OCI-LY7 (cell line): ENCODE data around the gene NAA38. TPM values are rescaled to one million over a fixed set of nuclear protein-coding genes. Genes with fewer than 3 reads are reported as not detected.

Source experiments
- BruUV-seq: library from RNA; stranded (reverse); fragments of 400-500 nt; replicated peaks from 2 replicates; lab custom pipeline; 2021; lab: Mats Ljungman, UMichigan
- CTCF ChIA-PET: fragments of 300-600 bp; sonication (Branson Sonifier 250); formaldehyde crosslinking; loops from one replicate; lab custom pipeline; 2022; ENCODE audit warnings: antibody characterized with exemption; ENCODE audit not compliant: unreplicated experiment; lab: Charles Lee
- POLR2A ChIA-PET: fragments of 300-600 bp; sonication (Branson Sonifier 250); formaldehyde crosslinking; loops from one replicate; lab custom pipeline; 2022; ENCODE audit warnings: antibody characterized with exemption; lab: Charles Lee
- DNase-seq: peaks from one replicate; pipeline ENCODE4 v3.0.0-alpha.2; 2015; ENCODE audit warnings: low spot score
- H2AFZ ChIP-seq: fragments of 200-600 bp; sonication (generic), shearing (Covaris generic); 2 replicates; pipeline ENCODE4 v1.6.1; 2014; ENCODE audit warnings: mild to moderate bottlenecking, antibody characterized with exemption, low read length, moderate library complexity
- H3K27ac ChIP-seq: fragments of 200-600 bp; sonication (generic); 2 replicates; pipeline ENCODE4 v1.5.1; 2014; ENCODE audit warnings: mixed run types, low read depth, mild to moderate bottlenecking, moderate library complexity, low read length, inconsistent platforms; ENCODE audit not compliant: poor library complexity, severe bottlenecking
- H3K36me3 ChIP-seq: fragments of 200-600 bp; sonication (generic); 2 replicates; pipeline ENCODE4 v1.6.1; 2014; ENCODE audit warnings: mild to moderate bottlenecking, antibody characterized with exemption, low read length, moderate library complexity, mixed read lengths; ENCODE audit not compliant: insufficient read depth
- H3K4me1 ChIP-seq: fragments of 200-600 bp; sonication (generic); 2 replicates; pipeline ENCODE4 v1.5.1; 2014; ENCODE audit warnings: mild to moderate bottlenecking, low read length; ENCODE audit not compliant: insufficient read depth, poor library complexity, severe bottlenecking
- H3K4me2 ChIP-seq: fragments of 200-600 bp; sonication (generic); 2 replicates; pipeline ENCODE4 v1.6.1; 2014; ENCODE audit warnings: mild to moderate bottlenecking, low read length
- H3K4me3 ChIP-seq: fragments of 200-600 bp; sonication (generic); 2 replicates; pipeline ENCODE4 v1.5.1; 2014; ENCODE audit warnings: mild to moderate bottlenecking, low read depth, low read length; ENCODE audit not compliant: poor library complexity, severe bottlenecking
- H3K79me2 ChIP-seq: fragments of 200-600 bp; sonication (generic); 2 replicates; pipeline ENCODE4 v1.6.1; 2016; ENCODE audit warnings: low read depth, mild to moderate bottlenecking, low read length, moderate library complexity, mixed read lengths; ENCODE audit not compliant: insufficient read depth
- H3K9me2 ChIP-seq: fragments of 200-600 bp; sonication (generic); 2 replicates; pipeline ENCODE4 v1.6.1; 2016; ENCODE audit warnings: mild to moderate bottlenecking, low read length, mixed read lengths; ENCODE audit not compliant: insufficient read depth
- H3K9me3 ChIP-seq: fragments of 200-600 bp; sonication (generic); 2 replicates; pipeline ENCODE4 v1.6.1; 2014; ENCODE audit warnings: mild to moderate bottlenecking, mixed run types, low read length, mixed read lengths
- H4K20me1 ChIP-seq: fragments of 200-600 bp; sonication (generic); 2 replicates; pipeline ENCODE4 v1.6.1; 2014; ENCODE audit warnings: mild to moderate bottlenecking, antibody characterized with exemption, low read length, moderate library complexity, mixed read lengths; ENCODE audit not compliant: insufficient read depth
- CTCF ChIP-seq: fragments of 200-600 bp; sonication (generic); conservative IDR thresholded peaks from 2 replicates; pipeline ENCODE4 v1.5.1; 2014; ENCODE audit warnings: mild to moderate bottlenecking, antibody characterized with exemption, low read length, moderate library complexity, mixed read lengths
- EZH2phosphoT487 ChIP-seq: fragments of 200-600 bp; sonication (generic); IDR thresholded peaks from 2 replicates; pipeline ENCODE4 v1.6.1; 2018; ENCODE audit warnings: low read depth, borderline replicate concordance, mild to moderate bottlenecking, mixed run types, antibody characterized with exemption, low read length, moderate library complexity, mixed read lengths
- intact Hi-C: fragments of 100-400 bp; cut with micrococcal nuclease; formaldehyde crosslinking; loops from one replicate; pipeline ENCODE4 v1.10.0; 2022; ENCODE audit not compliant: unreplicated experiment
- total RNA-seq, 2 experiments: library from RNA; depleted of rRNA in 1 of 2; stranded (reverse); fragments of >200 nt in 1 of 2; shearing (Covaris generic) in 1 of 2; gene quantifications; 2 replicates each; pipeline ENCODE4 v1.2.3, GENCODE V29; 2014 to 2022

The NAA38 gene
- total RNA-seq, 2 experiments from 2014 or later: 149 to 168 TPM

- intact Hi-C loops: loop anchor here (10.0 kb wide), 1 partner anchor 322 kb away; the partner anchor contains the start of gene PER1
- ChIA-PET CTCF (interaction anchor here (0.6 to 0.8 kb wide), 3 partner anchors 10 to 241 kb away, joined by 3 to 7 read pairs (median 6); no protein-coding TSS in a partner anchor), POLR2A (interaction anchor here (0.8 to 1.1 kb wide), 2 partner anchors 24 to 53 kb away, joined by 3 read pairs; partner anchors contain the start of gene NAA38)
- H4K20me1 ChIP-seq: no peaks in the 10 kb centered on the region
- peak overlapping the region; percentile 93 for H3K4me2 ChIP-seq
- no peak for DNase-seq
- H2AFZ ChIP-seq: peak overlapping the region; percentile 42; the same call in 1 of the 2 replicates
- H3K79me2 ChIP-seq: peaks cover 10% of the 10 kb centered on the region; the same call in 1 of the 2 replicates
- no peak for TF ChIP-seq CTCF
- TF ChIP-seq EZH2phosphoT487: no peak
- no peaks in the 10 kb centered on the region for H3K9me3 ChIP-seq
- peaks cover 22% of the 10 kb centered on the region for H3K4me1 ChIP-seq
- no peaks in the 10 kb centered on the region for H3K36me3 ChIP-seq
- no peaks in the 10 kb centered on the region for H3K9me2 ChIP-seq
- peak overlapping the region; percentile 78 for H3K4me3 ChIP-seq
- no TSS peak for BruUV-seq
- H3K27ac ChIP-seq: no peak overlapping the region
Observed at GRCh38 chr17:7833011-7833794, 24.2 kb downstream of the NAA38 start.

GRCh38 chr17:7832431-7832830, 24.9 kb downstream of the NAA38 start:
- no peak for DNase-seq
- H3K4me2 ChIP-seq: no peak overlapping the region
- no peak overlapping the region for H3K4me3 ChIP-seq
- ChIA-PET CTCF (interaction anchor here (0.6 kb wide), 1 partner anchor 242 kb away, joined by 7 read pairs; no protein-coding TSS in a partner anchor), POLR2A (interaction anchor here (1.1 kb wide), 1 partner anchor 53 kb away, joined by 3 read pairs; no protein-coding TSS in a partner anchor)
- H3K79me2 ChIP-seq: peaks cover 5% of the 10 kb centered on the region; the same call in 1 of the 2 replicates
- no peaks in the 10 kb centered on the region for H3K36me3 ChIP-seq
- intact Hi-C loops: loop anchor here (10.0 kb wide), 1 partner anchor 322 kb away; the partner anchor contains the start of gene PER1
- H3K9me2 ChIP-seq: no peaks in the 10 kb centered on the region
- no peaks in the 10 kb centered on the region for H3K9me3 ChIP-seq
- peaks cover 17% of the 10 kb centered on the region for H3K4me1 ChIP-seq
- no peak overlapping the region for H2AFZ ChIP-seq
- H3K27ac ChIP-seq: no peak overlapping the region
- no peak for TF ChIP-seq EZH2phosphoT487
- TF ChIP-seq CTCF: no peak
- H4K20me1 ChIP-seq: no peaks in the 10 kb centered on the region
- no TSS peak for BruUV-seq
